Measurements from ENCODE around the gene OSBP2.

OSBP2 gene

DNA sequence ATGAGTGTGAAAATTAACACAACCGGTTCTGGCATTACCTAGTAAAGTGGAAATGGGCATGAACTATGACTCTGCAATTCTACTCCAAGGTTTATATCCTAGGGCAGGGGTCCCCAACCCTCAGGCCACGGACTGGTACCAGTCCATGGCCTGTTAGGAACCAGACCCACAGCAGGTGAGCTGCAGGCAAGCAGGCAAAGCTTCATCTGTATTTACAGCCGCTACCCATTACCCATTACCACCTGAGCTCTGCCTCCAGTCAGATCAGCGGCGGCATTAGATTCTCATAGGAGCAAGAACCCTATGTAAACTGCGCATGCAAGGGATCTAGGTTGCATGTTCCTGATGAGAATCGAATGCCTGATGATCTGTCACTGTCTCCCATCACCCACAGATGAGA is 224.1 kb downstream of the OSBP2 start:
- Histone ChIP-seq H2AFZ (no peak overlapping the region), H3K27ac (no peak overlapping the region), H3K27me3 (ENCODE audit: control insufficient read depth, insufficient read depth, low read length) (no peaks in the 10 kb centered on the region), H3K4me1 (no peaks in the 10 kb centered on the region), H3K79me2 (no peaks in the 10 kb centered on the region), H3K9ac (no peak overlapping the region), H3K4me2 (ENCODE audit: low read length) (no peak overlapping the region), H3K4me3 (ENCODE audit: low read depth, low read length) (no peak overlapping the region), H3K9me3 (ENCODE audit: control insufficient read depth, low read length) (no peaks in the 10 kb centered on the region), H3K36me3 (ENCODE audit: control insufficient read depth, insufficient read depth, low read length) (no peaks in the 10 kb centered on the region)
- TF ChIP-seq, protein P1, sequence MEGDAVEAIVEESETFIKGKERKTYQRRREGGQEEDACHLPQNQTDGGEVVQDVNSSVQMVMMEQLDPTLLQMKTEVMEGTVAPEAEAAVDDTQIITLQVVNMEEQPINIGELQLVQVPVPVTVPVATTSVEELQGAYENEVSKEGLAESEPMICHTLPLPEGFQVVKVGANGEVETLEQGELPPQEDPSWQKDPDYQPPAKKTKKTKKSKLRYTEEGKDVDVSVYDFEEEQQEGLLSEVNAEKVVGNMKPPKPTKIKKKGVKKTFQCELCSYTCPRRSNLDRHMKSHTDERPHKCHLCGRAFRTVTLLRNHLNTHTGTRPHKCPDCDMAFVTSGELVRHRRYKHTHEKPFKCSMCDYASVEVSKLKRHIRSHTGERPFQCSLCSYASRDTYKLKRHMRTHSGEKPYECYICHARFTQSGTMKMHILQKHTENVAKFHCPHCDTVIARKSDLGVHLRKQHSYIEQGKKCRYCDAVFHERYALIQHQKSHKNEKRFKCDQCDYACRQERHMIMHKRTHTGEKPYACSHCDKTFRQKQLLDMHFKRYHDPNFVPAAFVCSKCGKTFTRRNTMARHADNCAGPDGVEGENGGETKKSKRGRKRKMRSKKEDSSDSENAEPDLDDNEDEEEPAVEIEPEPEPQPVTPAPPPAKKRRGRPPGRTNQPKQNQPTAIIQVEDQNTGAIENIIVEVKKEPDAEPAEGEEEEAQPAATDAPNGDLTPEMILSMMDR (IDR thresholded peaks at IDR 0.05): no peak

DNA sequence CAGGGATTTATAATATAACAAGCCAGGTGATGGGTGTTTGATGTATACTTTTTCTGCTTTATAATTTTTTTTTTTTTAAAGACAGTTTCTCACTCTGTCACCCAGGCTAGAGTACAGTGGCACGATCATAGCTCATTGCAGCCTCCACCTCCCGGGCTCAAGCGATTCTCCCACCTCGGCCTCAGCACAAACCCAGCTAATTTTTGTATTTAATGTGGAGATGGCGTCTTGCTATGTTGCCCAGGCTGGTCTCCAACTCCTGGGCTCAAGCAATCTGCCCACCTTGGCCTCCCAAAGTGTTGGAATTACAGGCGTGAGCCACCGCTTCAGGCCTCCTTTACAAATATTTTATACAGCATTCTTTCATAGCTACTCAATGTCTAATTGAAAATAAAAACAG is 225.3 kb downstream of the OSBP2 start:
- Histone ChIP-seq H3K9ac (no peak overlapping the region), H3K79me2 (no peaks in the 10 kb centered on the region), H3K36me3 (ENCODE audit: control insufficient read depth, insufficient read depth, low read length) (no peaks in the 10 kb centered on the region), H3K4me1 (no peaks in the 10 kb centered on the region), H3K4me2 (ENCODE audit: low read length) (no peak overlapping the region), H3K27me3 (ENCODE audit: control insufficient read depth, insufficient read depth, low read length) (no peaks in the 10 kb centered on the region), H2AFZ (no peak overlapping the region), H3K9me3 (ENCODE audit: control insufficient read depth, low read length) (no peaks in the 10 kb centered on the region), H3K4me3 (ENCODE audit: low read depth, low read length) (no peak overlapping the region), H3K27ac (no peak overlapping the region)
- TF ChIP-seq, protein P1 (IDR thresholded peaks at IDR 0.05): no peak

DNA sequence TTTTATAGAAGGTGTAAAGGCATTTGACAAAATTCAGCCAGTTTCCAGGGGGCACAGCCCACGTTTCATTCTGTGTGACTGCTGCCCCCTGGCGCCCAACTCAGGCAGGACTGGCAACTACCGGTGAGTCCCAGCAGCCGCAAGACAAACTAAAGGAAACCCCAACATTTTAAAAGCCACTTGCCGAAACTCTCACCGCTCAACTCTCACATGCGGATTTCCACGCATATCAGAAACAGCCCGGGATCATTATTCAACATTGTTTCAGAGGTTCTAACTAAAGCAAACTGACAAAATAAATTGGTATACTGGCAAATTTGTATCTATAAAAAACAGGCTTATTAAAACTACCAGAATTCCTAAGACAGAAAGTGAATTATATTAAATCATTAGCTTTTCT is 225.7 kb downstream of the OSBP2 start:
- H3K4me3 ChIP-seq (ENCODE audit: low read depth, low read length): no peak overlapping the region

DNA sequence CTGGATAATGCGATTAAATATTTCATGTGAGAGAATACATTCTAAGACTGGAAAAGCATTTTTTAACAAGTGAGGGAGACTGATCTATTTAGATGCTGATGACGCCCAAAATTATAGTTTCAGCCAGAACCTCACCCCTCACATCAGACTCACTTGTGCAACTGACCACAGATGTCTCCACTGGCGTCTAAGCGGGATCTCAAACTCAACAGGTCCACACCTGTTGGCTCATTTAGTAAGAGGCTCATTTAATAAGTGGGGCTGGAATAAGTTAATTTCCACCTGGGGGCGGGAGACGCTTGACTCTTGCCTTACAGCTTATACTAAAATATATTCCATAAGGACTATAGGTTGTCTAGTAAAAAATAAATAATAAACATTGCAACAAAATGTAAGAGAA is 226.4 kb downstream of the OSBP2 start:
- Histone ChIP-seq H3K27ac (no peak overlapping the region), H3K9ac (no peak overlapping the region), H3K4me3 (ENCODE audit: low read depth, low read length) (peak overlapping the region; percentile 49), H3K36me3 (ENCODE audit: control insufficient read depth, insufficient read depth, low read length) (no peaks in the 10 kb centered on the region), H3K27me3 (ENCODE audit: control insufficient read depth, insufficient read depth, low read length) (no peaks in the 10 kb centered on the region), H3K79me2 (no peaks in the 10 kb centered on the region), H2AFZ (no peak overlapping the region), H3K4me2 (ENCODE audit: low read length) (peak overlapping the region; percentile 85), H3K9me3 (ENCODE audit: control insufficient read depth, low read length) (no peaks in the 10 kb centered on the region), H3K4me1 (no peaks in the 10 kb centered on the region)
- TF ChIP-seq, protein P1 (IDR thresholded peaks at IDR 0.05): no peak

More for the DNA sequence above, 225.7 kb downstream of the OSBP2 start:
- Histone ChIP-seq H3K4me2 (ENCODE audit: low read length) (peak overlapping the region; percentile 20), H3K36me3 (ENCODE audit: control insufficient read depth, insufficient read depth, low read length) (no peaks in the 10 kb centered on the region), H3K79me2 (no peaks in the 10 kb centered on the region), H3K9me3 (ENCODE audit: control insufficient read depth, low read length) (no peaks in the 10 kb centered on the region), H3K27me3 (ENCODE audit: control insufficient read depth, insufficient read depth, low read length) (no peaks in the 10 kb centered on the region), H3K27ac (no peak overlapping the region), H3K4me1 (no peaks in the 10 kb centered on the region), H3K9ac (no peak overlapping the region), H2AFZ (peak overlapping the region; percentile 33)
- TF ChIP-seq, protein P1 (IDR thresholded peaks at IDR 0.05): peak; percentile 74

DNA sequence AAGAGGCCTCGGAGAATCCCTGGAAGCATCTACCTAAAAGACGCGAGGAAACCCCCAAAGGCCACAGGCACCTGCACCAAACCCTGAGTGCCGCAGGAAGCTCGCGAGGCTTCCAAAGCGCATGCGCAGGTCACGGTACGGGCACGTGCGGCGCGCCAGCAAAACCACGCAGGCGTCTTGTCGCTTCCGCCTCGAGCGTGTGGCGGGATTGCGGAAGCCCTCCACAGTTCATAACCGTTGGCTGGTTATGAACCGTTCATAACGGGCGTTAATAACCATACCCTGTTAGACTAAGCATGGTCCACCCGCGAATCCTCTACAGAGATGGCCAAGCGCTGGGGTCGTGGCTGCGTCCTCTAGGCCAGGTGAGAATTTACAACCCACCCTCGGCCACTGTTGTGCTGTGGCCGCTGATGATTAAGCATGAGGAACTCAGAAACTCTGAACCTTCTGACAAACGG is 227.5 kb downstream of the OSBP2 start:
- H3K27ac ChIP-seq: no peak overlapping the region
- H3K4me2 ChIP-seq (ENCODE audit: low read length): peak overlapping the region; percentile 85
- no peaks in the 10 kb centered on the region for H3K36me3 ChIP-seq (ENCODE audit: control insufficient read depth, insufficient read depth, low read length)
- H3K4me3 ChIP-seq (ENCODE audit: low read depth, low read length): peak overlapping the region; percentile 49
- TF ChIP-seq, protein P1 (IDR thresholded peaks at IDR 0.05): no peak
- no peaks in the 10 kb centered on the region for H3K4me1 ChIP-seq
- peak overlapping the region; percentile 57 for H2AFZ ChIP-seq
- no peak overlapping the region for H3K9ac ChIP-seq
- no peaks in the 10 kb centered on the region for H3K9me3 ChIP-seq (ENCODE audit: control insufficient read depth, low read length)
- no peaks in the 10 kb centered on the region for H3K27me3 ChIP-seq (ENCODE audit: control insufficient read depth, insufficient read depth, low read length)
- no peaks in the 10 kb centered on the region for H3K79me2 ChIP-seq
